Measurements from ENCODE around the gene FAM169A. TPM values are rescaled to one million over a fixed set of nuclear protein-coding genes. Genes with fewer than 3 reads are reported as not detected.
"Not testable (repeated sequence)": the region's sequence is repeated elsewhere in the genome, so short reads cannot be mapped to it uniquely, and the experiment has no call there.

FAM169A gene
- total RNA-seq, 1 donor from 2014 or later: 1.5 TPM

DNA sequence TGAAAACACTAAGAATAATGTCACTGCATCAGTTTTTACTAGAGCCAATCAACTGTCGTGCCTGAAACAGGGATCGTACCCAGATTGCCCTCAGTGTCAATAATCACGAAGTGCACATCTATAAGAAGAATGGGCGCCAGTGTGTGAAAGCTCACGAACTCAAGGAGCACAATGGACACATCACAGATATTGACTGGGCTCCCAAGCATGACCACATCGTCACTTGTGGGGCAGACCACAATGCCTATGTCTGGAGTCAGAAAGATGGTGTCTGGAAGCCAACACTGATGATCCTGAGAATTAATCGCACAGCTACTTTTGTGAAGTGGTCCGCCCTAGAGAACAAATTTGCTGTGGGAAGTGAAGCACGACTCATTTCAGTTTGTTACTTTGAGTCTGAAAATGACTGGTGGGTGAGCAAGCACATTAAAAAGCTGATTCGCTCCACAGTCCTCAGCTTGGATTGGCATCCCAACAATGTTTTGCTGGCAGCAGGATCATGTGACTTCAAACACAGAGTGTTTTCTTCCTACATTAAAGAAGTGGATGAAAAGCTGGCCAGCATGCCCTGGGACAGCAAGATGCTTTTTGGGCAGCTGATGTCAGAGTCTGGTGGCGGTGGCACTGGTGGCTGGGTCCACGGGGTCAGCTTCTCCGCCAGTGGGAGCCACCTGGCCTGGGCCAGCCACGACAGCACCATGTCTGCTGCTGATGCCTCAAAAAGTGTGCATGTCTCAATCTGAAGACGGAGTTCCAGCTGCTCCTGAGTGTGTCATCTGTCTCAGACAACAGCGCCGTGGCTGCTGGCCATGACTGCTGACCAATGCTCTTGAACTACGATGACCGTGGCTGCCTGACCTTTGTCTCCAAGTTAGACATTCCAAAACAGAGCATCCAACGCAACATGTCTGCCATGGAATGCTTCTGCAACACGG is 66.9 kb downstream of the FAM169A start:
- ATAC-seq: no peak

DNA sequence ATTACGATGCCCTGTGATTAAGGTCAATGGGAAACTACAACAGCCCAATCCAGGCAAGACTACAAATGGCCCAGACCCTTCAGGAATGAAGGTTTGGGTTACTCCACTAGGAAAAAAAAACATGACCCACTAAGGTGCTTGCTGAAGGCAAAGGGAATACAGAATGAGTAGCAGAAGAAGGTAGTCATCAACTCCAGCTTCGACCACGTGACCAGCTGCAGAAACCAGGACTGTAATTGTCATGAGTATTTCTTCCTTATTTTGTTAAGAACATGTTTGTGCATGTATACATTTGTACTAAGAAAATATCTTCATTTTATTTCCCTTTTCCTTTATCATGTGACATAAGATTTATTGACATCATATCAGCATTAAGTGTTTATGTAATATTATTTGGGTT is 74.5 kb downstream of the FAM169A start:
- not testable (repeated sequence) for ATAC-seq

DNA sequence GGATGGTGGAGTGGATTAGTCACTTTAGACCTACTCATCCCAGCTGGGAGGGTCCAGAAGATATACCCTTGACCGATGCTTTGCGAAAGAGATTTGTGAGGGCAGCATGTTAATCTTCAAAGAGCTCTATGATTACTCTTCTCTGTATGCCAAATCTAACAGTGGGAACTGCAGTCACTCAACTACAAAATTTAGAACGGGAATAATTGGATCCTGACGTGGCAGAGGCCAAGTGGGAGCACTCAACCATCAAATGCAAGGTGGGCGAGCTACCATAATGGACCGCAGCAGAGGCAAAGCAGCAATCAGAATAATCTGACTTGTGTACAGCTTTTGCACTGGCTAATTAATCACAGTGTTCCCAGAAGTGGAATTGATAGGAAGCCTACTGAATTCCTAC is 78.8 kb downstream of the FAM169A start:
- no peak for ATAC-seq

DNA sequence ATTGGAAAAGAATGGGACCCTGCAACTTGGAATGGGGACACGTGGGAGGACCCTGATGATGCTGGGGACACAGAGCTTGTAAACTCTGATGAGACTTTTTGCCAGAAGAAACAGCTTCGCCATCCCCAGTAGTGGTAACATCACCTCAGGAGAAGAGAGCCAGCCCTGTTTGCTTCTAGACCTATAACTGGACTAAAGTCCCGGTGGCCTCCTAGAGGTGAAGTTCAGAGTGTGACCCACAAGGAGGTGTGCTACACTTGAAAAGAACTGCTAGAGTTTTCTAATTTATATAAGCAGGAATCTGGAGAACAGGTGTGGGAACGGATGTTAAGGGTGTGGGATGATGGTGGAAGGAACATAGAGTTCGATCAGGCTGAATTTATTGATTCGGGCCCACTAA is 79.3 kb downstream of the FAM169A start:
- ATAC-seq: no peak

DNA sequence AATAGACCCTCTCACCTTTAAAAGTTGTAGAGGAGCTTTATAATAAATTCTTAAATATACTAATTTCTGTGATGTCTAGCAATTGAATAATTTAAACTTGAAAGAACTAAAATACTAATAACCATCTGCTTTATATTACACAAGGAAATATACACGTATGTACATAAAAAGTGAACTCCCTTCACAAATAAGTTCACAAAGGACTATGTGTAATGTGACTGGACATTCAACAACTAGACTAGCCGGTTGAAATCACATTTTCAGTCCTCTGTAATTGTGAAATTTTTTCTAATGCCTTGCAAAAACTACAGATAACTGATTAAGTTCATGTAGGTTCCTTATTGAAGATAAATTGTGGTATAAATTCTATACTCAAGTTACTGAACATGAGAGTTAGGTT is 87.6 kb downstream of the FAM169A start:
- ATAC-seq: peak; percentile 36

DNA sequence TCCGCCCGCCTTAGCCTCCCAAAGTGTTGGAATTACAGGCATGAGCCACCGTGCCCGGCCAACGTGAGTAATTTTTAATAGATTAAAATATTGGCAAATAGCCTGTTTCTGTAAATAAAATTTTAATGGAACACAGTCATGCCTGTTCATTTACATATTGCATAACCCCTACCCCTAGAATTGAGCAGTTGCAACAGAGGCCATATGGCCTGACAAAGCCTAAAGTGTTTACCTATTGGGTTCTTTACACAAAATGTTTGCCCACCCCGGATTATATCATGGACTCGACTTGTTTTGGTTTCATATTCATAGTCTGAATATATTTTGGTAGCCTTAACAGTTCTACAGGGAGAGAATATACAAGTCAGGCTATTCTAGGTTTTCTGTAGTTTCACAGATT is 93.8 kb downstream of the FAM169A start:
- no peak for ATAC-seq

DNA sequence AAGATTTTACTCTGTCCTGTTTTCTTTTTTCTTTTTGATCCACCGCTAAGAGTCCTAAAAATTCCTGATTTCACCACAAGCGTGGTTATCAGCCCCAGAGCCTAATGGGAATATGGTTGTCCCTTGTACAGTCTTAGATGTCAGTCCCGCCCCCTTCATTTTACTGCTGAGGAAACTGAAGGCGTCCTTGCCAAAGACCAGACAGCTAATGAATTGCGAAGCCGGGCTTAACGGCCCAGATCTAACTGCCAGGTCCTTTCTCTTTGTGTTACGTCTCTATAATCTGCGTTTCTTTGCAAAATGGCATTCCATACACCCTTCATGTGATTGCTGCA is 98.6 kb downstream of the FAM169A start:
- peak; percentile 31 for ATAC-seq

DNA sequence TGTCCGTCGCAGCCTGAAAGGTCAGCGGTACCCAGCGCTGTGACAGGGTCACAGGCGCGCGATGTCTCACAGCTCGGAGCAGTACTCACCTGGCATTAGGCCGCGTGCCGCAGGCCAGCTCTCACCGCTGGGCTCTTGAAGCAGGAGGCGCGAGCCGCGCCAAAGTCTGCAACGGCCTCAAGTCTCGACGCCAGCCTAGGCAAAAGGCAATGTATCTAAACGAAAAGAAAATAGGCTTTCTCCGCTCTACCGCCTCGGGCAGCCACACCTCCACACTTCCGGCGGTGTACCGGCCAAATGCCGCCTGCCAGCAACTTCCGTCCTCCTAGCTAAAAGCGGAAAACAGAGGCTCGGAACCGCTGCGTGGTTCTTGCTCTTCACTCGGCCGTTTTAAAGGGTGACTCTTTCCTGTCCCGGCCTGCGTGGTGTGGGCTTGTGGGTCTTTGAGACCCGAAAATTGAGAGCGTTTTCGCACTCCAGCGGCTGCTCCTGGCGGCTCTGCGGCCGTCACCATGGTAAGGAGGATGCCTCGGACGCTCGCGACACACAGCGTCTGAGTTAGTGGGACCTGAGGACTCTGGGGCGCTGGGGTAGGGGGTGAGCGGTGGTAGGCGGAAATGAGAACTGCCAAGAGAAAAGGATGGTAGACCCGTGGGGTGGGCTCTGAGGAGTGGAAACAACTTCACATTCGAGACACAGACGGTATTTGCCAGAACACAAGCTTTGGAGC is 99.2 kb downstream of the FAM169A start, which contains the start of the genes GFM2 and NSA2:
TSS of gene GFM2 (minus strand) at position 269 of the 730 bp plus-strand sequence. CDS start 3,375 bp downstream, outside the sequence.
TSS of gene NSA2 (plus strand) at position 401 of the 730 bp plus-strand sequence. CDS start at position 513, 112 bp downstream.
- ATAC-seq: peak; percentile 97

DNA sequence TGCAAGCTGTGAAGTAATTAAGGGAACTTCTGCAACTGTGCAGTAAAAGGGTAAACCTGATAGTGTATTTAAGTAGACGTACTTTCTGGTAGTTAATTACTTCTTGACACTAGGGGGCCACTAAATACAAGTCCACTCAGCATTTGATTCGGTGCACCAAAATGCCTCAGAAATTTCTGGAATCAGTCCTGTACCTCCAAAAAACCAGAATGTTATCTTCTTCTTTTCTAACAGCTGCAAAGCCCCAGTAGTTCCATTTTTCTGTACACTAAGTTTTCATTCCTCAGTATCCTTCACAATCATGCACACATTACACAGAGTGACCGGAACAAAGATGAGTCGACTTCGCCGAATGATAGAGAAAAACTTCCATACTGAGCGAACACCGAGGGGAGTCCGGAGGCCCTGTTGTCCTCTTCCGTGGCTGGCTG is 99.8 kb downstream of the FAM169A start:
- peak; percentile 63 for ATAC-seq

DNA sequence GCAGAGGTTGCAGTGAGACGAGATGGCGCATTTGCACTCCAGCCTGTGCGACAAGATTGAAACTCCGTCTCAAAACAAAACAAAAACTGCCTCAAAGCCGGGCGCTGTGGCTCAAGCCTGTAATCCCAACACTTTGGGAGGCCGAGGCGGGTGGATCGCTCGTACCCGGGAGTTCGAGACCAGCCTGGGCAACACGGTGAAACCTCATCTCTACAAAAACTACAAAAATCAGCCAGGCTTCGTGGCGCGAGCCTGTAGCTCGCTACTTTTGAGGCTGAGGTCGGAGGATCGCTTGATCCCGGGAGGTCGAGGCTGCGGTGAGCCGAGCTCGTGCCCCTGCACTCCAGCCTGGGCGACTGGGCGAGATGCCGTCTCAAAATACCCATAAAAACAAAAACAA is 100.3 kb downstream of the FAM169A start:
- no peak for ATAC-seq

DNA sequence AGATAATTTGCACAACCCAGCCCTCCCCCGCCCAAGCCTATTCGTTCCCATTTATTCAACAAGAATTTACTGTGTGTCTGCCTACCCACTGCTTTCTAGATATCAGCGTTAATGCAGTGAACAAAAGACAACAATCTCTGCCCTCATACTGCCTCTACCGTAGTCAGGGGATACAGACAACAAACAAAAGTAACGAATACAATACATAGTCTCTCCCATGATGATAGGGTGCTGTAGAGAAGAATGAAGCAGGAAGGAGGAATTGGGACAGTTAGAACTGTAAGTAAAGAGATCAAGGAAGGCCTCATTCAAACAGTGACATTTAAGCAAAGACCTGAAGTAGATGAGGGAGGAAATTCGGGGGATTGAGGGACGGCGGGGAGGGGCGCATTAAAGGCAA is 101.0 kb downstream of the FAM169A start:
- no peak for ATAC-seq

DNA sequence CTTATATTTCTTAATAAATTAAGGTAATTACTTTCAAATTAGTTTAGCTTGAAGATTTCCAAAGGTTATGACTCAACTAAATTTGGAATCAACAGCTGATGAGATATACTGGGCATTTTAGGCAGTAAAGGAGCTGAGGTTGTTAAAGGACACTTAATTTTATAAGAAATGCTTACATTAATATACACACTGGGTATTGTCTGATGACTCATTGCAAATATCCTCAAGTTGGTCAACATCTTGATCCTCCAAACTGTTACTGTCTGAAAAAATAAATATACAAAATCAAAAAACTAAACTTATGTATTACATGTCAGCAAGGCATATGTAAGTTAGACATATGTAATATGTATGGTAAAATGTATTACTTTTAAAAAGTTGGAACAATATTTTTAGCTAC is 102.7 kb downstream of the FAM169A start:
- ATAC-seq: no peak

DNA sequence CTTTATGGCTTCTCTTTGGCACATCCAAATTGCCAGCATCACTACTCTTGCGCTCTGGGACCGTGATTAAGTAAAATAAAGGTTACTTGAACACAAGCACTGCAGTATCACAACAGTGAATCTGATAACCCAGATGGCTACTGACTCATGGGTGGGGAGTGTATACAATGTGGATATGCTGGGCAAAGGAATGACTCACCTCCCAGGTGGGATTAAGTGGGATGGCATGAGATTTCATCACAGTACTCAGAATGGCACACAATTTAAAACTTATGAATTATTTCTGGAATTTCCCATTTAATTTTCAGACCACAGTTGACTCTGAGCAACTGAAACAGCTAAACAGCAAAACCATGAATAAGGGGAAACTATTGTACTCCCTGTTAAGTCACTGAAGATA is 103.6 kb downstream of the FAM169A start:
- peak; percentile 61 for ATAC-seq

DNA sequence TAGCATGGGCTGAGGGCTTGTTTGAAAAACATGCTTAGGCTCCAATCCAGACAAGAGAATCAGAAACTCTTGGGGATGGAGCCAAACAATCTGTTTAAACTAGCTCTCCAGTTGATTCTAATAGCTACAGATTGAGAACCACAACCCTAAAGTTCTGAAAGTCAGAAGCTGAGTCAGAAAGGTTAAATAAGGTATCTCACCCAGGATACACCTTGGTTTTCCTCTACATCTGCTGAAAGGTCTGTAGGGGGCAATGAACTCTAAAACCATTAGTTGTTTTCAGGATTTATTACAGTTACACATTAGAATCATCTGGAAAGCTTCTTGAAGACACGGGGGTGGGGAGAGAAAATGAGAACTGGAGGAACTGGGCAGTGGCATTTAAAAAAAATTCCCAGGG is 104.9 kb downstream of the FAM169A start:
- no peak for ATAC-seq

DNA sequence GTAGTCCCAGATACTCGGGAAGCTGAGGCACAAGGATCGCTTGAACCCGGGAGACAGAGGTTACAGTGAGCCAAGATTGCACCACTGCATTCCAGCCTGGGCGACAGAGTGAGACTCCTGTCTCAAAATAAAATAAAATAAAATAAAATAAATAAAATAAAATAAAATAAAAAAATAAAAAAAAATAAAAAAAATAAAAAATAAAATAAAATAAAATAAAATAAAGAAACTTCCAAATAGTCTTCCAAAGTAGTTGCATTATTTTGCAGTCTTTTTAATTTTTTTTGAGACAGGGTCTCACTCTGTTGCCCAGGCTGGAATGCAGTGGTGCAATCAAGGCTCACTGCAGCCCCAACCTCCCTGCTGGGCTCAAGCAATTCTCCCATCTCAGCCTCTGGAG is 117.4 kb downstream of the FAM169A start:
- not testable (repeated sequence) for ATAC-seq

DNA sequence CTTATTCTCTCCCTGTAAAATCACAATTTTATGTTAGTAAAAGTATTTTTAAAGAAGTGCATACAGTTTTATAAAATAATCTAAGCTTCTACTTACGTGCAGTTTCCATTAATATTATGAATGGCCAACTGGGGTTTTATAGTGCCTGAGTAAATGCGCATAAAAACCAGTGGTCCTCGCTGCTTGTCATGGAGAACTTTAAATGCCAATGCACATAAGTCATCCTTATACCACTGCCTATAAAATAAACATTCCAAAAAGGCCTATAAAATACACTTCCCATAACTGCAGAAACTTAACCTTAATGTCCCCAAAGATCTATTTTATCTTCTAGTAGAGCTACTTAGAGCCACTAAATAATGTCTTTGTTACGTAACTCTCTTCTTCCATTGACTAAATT is 127.8 kb downstream of the FAM169A start:
- no peak for ATAC-seq

DNA sequence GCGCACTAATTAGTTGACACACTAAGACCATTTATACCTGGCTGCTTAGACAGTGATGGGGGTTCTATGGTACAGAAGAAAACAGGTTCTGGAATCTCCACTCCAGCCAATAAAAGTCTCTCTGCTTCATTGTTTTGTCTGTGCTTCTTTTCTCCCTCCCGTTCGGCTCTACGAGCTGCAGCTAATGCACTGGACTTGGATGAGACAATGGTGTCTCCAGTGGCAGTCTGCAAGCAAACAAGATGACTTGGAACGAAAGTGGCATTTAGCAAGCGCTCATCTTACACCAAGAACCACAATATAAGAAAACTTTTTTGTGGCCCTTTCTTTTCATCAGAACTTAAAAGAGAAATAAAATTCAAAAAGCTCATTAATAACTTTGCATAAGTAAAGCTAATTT is 129.4 kb downstream of the FAM169A start:
- ATAC-seq: no peak

Other genes starting within 250 kb of the FAM169A start
- gene ENC1, start 225.7 kb downstream of the FAM169A start, total RNA-seq: 2.6 TPM
- 52.6 TPM for gene HEXB, start 181.2 kb downstream of the FAM169A start, total RNA-seq
- 13.9 TPM for gene GFM2, start 99.3 kb downstream of the FAM169A start, total RNA-seq
- gene NSA2, start 99.1 kb downstream of the FAM169A start, total RNA-seq: 39.6 TPM
- gene GCNT4, start 186.2 kb upstream of the FAM169A start, total RNA-seq: 1.4 TPM

All from esophagus mucosa (tissue), 1 donor.